ENCODE results near the gene EID3. TPM values are rescaled to one million over a fixed set of nuclear protein-coding genes. Genes with fewer than 3 reads are reported as not detected.

Gene EID3
- total RNA-seq, 3 donors from 2014 or later (not counting 1 experiment from before 2014, with no cell fraction given), result 10.4 to 13.0 (median 12.7) TPM

GRCh38 chr12:104306376-104306775 is 2.8 kb downstream of the EID3 start:
- H3K27me3 Mint-ChIP-seq (ENCODE audit: low read depth in 2 of 2), result no peaks in the 10 kb centered on the region
- no peak for TF ChIP-seq CTCF (IDR thresholded peaks at IDR 0.05)
- no peak for DNase-seq
- H3K4me3 Mint-ChIP-seq, result no peak overlapping the region
- no peak overlapping the region for H3K27ac ChIP-seq (ENCODE audit: low read length)
- peaks cover 11% of the 10 kb centered on the region for H3K4me1 ChIP-seq (ENCODE audit: control insufficient read depth, insufficient read depth, low read length)
- no peaks in the 10 kb centered on the region for H3K9me3 ChIP-seq (ENCODE audit: control insufficient read depth, insufficient read depth, low read length)
- peak overlapping the region in 1 of 2 donors; percentile 20 for H3K27ac Mint-ChIP-seq
- 100% methylated on average over 1 of the region's 2 CpGs for WGBS (ENCODE audit: insufficient coverage)
- no peak for ATAC-seq
- intact Hi-C loops (cut with micrococcal nuclease), result no loop called here
- H3K36me3 ChIP-seq (ENCODE audit: control insufficient read depth, insufficient read depth, low read length), result peaks cover 3% of the 10 kb centered on the region
- H3K4me1 Mint-ChIP-seq, result peaks cover 45 to 56% of the 10 kb centered on the region in 2 donors
- H3K4me3 ChIP-seq (ENCODE audit: low read length), result no peak overlapping the region
- H3K27me3 ChIP-seq (ENCODE audit: control insufficient read depth, insufficient read depth, low read length), result no peaks in the 10 kb centered on the region
- no peaks in the 10 kb centered on the region for H3K9me3 Mint-ChIP-seq
- no peaks in the 10 kb centered on the region for H3K36me3 Mint-ChIP-seq

- 93% methylated on average over 6 of the region's 6 CpGs for WGBS (ENCODE audit: insufficient coverage)
- H3K4me3 ChIP-seq (ENCODE audit: low read length), result no peak overlapping the region
- Mint-ChIP-seq H3K36me3 (no peaks in the 10 kb centered on the region), H3K27me3 (ENCODE audit: low read depth in 2 of 2) (no peaks in the 10 kb centered on the region), H3K27ac (peak overlapping the region in 1 of 2 donors; percentile 20), H3K4me3 (no peak overlapping the region), H3K9me3 (no peaks in the 10 kb centered on the region), H3K4me1 (peaks cover 45 to 56% of the 10 kb centered on the region in 2 donors)
- peaks cover 11% of the 10 kb centered on the region for H3K4me1 ChIP-seq (ENCODE audit: control insufficient read depth, insufficient read depth, low read length)
- peaks cover 6% of the 10 kb centered on the region for H3K36me3 ChIP-seq (ENCODE audit: control insufficient read depth, insufficient read depth, low read length)
- intact Hi-C loops (cut with micrococcal nuclease), result no loop called here
- no peak for DNase-seq
- ATAC-seq, result no peak
- H3K9me3 ChIP-seq (ENCODE audit: control insufficient read depth, insufficient read depth, low read length), result no peaks in the 10 kb centered on the region
- H3K27me3 ChIP-seq (ENCODE audit: control insufficient read depth, insufficient read depth, low read length), result no peaks in the 10 kb centered on the region
- TF ChIP-seq CTCF (IDR thresholded peaks at IDR 0.05), result no peak
- no peak overlapping the region for H3K27ac ChIP-seq (ENCODE audit: low read length)
These were observed 3.6 kb downstream of the EID3 start for GRCh38 chr12:104306943-104307654.

- H3K27me3 Mint-ChIP-seq (ENCODE audit: low read depth in 2 of 2), result no peaks in the 10 kb centered on the region
- Histone ChIP-seq H3K9me3 (ENCODE audit: control insufficient read depth, insufficient read depth, low read length) (no peaks in the 10 kb centered on the region), H3K27ac (ENCODE audit: low read length) (no peak overlapping the region), H3K27me3 (ENCODE audit: control insufficient read depth, insufficient read depth, low read length) (no peaks in the 10 kb centered on the region), H3K4me3 (ENCODE audit: low read length) (no peak overlapping the region), H3K4me1 (ENCODE audit: control insufficient read depth, insufficient read depth, low read length) (peaks cover 11% of the 10 kb centered on the region), H3K36me3 (ENCODE audit: control insufficient read depth, insufficient read depth, low read length) (peaks cover 11% of the 10 kb centered on the region)
- no peaks in the 10 kb centered on the region for H3K36me3 Mint-ChIP-seq
- DNase-seq, result no peak
- no peaks in the 10 kb centered on the region for H3K9me3 Mint-ChIP-seq
- intact Hi-C loops (cut with micrococcal nuclease), result no loop called here
- no peak for TF ChIP-seq CTCF (IDR thresholded peaks at IDR 0.05)
- peak overlapping the region in 1 of 2 donors; percentile 20 for H3K27ac Mint-ChIP-seq
- H3K4me3 Mint-ChIP-seq, result no peak overlapping the region
- ATAC-seq, result no peak
- H3K4me1 Mint-ChIP-seq, result peaks cover 45 to 56% of the 10 kb centered on the region in 2 donors
These were observed 4.1 kb downstream of the EID3 start for GRCh38 chr12:104307655-104308000.

- DNase-seq (no peak), ATAC-seq (no peak)
- intact Hi-C loops (cut with micrococcal nuclease), result no loop called here
- H3K4me1 Mint-ChIP-seq, result peaks cover 27 to 37% of the 10 kb centered on the region in 2 donors
- peaks cover 9% of the 10 kb centered on the region for H3K36me3 Mint-ChIP-seq
- Histone ChIP-seq H3K27me3 (ENCODE audit: control insufficient read depth, insufficient read depth, low read length) (no peaks in the 10 kb centered on the region), H3K4me1 (ENCODE audit: control insufficient read depth, insufficient read depth, low read length) (no peaks in the 10 kb centered on the region), H3K9me3 (ENCODE audit: control insufficient read depth, insufficient read depth, low read length) (no peaks in the 10 kb centered on the region), H3K4me3 (ENCODE audit: low read length) (no peak overlapping the region), H3K27ac (ENCODE audit: low read length) (no peak overlapping the region), H3K36me3 (ENCODE audit: control insufficient read depth, insufficient read depth, low read length) (peaks cover 29% of the 10 kb centered on the region)
- WGBS (ENCODE audit: insufficient coverage), result 95% methylated on average over 3 of the region's 4 CpGs
- H3K27ac Mint-ChIP-seq, result no peak overlapping the region
- H3K4me3 Mint-ChIP-seq, result no peak overlapping the region
- H3K9me3 Mint-ChIP-seq, result no peaks in the 10 kb centered on the region
- no peaks in the 10 kb centered on the region for H3K27me3 Mint-ChIP-seq (ENCODE audit: low read depth in 2 of 2)
- no peak for TF ChIP-seq CTCF (IDR thresholded peaks at IDR 0.05)
These were observed 6.0 kb downstream of the EID3 start for GRCh38 chr12:104309446-104309993.

Measured in natural killer cell (primary cell).